GM20431 (cell line): ENCODE data around the gene MEOX2.

Source experiments
- in situ Hi-C: fragments of 300-500 bp; cut with MseI, MboI; formaldehyde crosslinking; loops from one replicate; pipeline ENCODE4 v1.15.0; 2020; ENCODE audit warnings: low sequenced_read_pairs; ENCODE audit not compliant: unreplicated experiment

Gene MEOX2

DNA sequence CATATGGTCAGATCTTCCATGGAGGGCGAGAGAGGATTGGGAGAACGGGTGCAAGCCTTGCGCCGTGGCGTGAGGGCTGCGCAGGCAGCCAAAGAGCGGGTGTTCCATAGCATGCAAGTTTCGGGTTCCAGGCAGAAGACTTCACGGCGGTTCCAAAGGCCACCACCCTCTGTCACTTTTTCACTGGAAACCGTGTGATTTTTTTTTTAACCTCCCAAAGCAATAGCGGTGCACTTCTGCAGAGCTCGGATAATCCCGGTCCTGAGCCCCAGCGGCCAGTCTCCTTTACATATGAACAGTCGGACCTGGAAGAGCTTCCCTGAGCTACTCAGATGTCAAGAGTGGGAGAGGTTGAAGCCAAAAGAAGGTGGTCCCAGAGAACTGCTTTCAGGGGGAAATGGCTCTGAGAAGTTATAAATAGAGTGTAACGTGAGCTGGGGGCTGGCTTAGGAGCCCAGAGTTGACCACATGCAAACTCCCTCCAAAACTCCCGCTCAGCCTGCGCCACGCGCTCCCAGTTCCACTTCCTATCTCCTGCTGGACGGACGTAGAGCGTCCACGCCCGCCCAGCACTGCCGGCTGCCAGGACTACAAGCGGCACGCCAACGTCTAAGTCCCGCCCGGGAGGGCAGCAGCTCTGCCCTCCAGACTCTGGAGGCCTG lies at the start of gene MEOX2:
Gene MEOX2 (minus strand): TSS at position 389 of the 662 bp plus-strand sequence. CDS start 281 bp downstream, at position 108.
- in situ Hi-C loops, result no loop called here

DNA sequence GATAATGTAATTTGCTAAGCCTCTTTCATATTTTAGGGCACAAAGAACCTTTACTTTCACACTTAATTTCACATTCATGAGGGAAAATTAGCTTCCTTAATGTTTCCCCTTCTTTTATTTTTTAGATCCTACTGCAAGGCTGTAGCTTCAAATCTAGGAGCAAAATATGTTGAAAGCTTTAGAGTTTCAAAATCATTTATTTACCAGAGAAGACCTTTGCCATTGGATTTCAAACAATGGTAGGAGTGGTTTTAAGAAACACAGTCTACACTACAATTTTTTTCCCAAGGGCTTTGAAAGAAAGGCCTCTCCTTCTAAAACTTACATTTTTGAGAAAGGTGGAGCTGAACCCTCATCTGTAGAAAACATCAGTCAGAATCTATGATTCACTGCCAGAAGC lies 43.3 kb upstream of the MEOX2 start:
- in situ Hi-C loops, result no loop called here

DNA sequence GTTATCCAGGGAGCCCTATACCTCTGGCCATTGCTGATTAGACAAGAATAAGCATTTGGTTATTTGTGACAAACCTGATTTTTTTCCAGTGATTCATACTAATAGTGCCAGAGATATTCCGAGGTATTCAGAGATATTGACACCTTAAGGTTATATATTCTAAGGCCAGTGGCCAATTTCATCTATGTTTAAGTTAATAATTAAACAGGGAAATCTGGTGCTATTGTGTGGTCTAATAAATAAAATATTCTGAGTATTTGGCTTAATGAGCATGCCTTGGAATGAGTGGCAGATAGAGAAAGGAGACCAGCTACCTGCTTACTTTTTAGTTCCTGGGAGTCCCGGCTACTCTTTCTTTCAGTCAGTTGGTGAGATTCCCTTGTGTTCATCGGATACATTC lies 38.6 kb upstream of the MEOX2 start:
- in situ Hi-C loops, result no loop called here

DNA sequence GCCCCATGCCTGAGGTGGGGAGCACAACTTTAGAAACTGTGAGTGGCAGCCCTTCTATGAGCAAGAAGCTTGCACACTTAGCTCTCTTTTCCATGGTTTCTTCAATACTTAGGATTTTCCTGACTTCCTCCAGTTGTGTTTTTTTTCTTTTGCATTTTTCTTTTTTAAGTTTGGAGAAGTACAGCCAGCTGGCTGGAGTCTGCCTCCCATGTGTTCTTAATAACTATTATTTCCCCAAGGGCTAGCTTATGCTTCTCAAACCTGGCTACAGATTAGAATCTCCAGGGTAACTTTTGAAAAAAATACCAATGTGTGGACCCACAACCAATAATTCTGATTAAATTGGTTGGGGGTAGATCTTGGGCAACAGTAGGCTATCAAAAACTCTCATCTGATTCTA lies 37.4 kb upstream of the MEOX2 start:
- in situ Hi-C loops, result loop anchor here (25.0 kb wide), 1 partner anchor 412 kb away; no protein-coding TSS in a partner anchor

DNA sequence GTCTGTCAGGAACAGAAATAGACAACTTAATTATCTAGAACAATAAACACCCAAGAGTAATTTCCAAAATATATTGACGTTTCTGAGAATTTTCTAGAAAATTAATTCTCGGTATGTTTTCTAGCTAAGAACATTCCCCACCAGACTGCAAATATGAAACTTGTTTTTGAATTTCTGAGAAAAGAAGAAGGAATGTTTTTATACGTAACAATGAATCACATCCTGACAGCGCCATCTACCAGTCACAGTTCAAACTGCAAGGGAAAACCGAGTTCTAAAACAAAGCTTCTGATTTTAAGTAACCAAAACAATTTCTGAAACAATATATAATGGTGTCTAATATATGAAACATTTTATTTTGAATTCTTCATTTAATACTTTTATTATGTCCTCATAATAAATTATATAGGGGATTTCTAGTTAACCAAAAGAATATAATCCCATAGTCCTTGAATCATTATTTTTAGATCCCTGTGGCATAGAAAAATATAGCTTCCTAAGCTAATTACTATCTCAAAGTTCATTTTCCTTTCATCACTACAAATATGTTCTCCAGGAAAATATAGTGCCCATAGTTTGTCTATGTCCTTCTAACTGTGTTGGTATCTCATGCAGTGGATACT lies 34.5 kb upstream of the MEOX2 start:
- in situ Hi-C loops, result loop anchor here (25.0 kb wide), 1 partner anchor 409 kb away; no protein-coding TSS in a partner anchor

DNA sequence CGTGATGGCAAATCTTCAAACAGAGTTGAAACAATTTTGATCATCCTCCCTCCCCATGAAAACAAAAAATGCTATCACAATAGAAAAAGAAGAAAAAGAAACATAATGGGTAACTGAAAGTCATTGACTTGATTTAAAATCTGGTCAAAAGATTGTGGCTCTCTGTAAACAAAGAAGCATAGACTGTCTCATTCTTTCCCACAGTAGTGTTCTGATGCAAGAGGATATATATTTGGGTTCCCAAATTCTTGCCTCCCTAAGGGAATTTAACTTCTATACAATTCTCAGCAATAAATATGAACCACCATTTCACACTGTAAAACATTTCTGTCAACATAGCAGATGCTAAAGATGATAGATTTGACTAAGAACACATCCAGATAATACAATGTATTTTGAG lies 32.8 kb upstream of the MEOX2 start:
- in situ Hi-C loops, result loop anchor here (25.0 kb wide), 1 partner anchor 407 kb away; no protein-coding TSS in a partner anchor

DNA sequence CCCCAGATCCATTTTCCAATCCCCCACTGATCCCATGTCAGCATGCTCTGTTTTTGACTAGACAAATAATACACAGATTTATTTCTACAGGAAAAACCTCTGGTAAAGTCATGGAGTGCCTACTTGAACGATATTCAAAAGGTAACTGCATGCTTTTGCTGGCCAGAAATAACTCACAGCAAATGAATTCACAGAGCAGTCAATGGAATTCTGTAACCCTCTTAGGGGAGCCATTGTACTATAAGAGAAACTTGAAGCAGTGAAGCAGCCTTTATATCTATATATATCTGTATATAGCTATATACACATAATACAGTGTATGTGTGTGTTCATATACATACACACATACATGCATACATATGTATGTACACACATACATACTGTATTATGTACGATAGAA lies 29.0 kb upstream of the MEOX2 start:
- in situ Hi-C loops, result loop anchor here (25.0 kb wide), 1 partner anchor 403 kb away; no protein-coding TSS in a partner anchor

DNA sequence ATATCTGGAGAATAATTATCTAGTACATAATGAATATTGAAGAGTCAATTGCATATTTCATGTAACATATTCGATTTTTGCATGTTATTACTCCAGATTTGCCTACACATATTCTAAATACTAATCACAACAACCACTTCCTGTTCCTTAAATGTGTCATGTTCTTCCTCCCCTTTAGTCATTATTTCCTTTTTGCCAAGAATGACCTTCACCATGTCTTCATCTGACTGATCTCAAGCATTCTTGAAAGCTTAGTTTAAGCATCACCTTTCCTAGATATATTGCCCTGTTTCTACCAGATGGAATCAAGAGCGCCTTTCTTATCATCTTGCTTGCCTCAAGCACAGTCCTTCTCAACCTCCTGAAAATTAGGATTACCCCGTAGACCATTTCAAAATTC lies 23.5 kb upstream of the MEOX2 start:
- in situ Hi-C loops, result loop anchor here (25.0 kb wide), 1 partner anchor 398 kb away; no protein-coding TSS in a partner anchor

DNA sequence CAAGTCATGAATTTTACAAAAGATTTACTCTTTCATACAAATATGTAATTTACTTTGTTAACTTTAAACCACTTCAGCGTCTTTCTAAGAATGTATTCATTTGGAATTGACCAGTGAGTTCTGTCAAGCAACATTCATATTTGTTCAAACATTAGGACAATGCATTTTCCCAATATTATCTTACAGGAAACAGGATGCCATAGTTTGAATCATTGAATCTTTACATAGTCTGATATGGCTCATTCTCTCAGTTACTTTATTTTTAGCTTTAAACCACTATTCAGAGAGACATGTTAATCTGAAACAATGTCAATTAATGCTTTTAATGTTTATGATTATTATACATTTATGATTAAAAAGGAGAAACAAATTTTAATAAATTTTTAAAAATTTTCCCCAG lies 21.1 kb upstream of the MEOX2 start:
- in situ Hi-C loops, result loop anchor here (25.0 kb wide), 1 partner anchor 395 kb away; no protein-coding TSS in a partner anchor

DNA sequence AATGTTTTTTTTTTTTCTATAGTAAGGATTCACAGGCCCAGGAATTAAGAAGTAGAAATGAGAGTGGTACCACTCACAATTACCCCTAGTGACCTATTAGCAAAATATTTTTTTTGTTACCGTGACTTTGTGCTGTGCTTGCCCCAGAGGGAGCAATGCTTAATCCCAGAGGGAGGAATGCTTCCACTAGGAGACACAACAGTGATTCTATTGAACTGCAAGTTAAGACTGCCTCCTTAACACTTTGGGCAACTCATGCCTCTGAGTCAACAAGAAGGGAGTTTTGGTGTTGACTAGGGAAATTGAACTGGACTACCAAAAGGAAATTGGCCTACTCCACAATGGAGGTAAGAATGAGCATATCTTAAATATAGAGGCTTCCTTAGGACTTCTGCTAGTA lies 17.2 kb upstream of the MEOX2 start:
- in situ Hi-C loops, result loop anchor here (25.0 kb wide), 1 partner anchor 391 kb away; no protein-coding TSS in a partner anchor

DNA sequence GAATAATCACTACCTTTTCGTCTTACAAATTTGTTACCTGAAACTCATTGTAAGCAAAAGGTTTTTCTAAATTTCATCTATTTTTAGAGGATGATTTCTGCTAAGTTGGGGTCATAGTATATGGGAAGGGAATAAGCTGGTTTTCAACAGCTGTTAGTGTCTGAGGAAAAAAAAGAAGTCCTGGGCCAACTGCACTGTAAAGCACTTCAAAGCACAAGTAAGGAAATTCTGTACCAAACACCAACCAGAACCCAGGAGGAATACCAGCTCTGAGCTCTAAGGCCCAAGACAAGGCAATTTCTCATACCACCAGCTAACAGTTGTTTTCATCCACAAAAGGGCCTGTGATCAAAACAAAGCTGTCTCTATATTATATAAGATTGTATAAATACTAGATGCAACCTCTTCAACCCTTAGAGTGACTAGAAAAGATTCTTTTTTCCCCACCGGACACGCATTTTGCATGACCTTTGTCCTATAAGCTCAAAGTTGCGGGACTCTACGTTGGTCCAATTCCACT lies 6.1 kb upstream of the MEOX2 start:
- in situ Hi-C loops, result no loop called here

DNA sequence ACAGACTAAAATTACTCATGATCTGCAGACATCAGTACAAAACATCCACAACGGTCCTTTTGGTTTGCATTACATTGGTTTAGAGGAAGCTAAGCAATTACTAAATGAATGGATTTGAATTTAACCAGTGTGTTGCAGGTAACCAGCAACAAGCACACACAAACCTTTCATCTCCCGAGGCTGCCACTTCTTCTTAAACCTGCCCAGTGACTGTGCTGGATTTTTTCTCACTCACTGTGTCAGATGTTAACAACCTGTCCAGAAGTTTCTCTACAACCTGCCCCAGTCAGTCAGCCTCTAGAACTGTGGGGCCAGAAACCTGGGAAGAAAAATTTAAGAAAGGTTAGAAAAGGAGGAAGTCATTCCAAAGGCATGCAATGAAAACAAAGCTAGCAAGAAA lies 2.4 kb upstream of the MEOX2 start:
- in situ Hi-C loops, result no loop called here

DNA sequence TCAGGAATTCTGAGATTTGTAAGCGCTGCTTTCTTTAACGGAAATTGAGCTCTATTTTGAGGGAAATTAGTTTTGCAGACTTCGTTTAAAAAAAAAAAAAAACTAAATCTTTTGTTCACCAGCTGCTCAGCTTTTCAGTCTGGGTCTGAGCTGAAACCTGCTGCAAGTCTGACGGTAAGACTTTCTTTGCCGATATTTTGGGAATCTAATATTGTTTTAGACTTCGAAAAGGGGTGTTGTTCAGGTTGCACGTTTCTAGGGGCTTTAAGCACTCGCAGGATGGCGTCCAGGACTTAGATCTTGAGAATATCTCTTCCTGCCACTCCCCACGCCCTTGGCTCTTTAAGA lies 1.8 kb upstream of the MEOX2 start:
- in situ Hi-C loops, result no loop called here

DNA sequence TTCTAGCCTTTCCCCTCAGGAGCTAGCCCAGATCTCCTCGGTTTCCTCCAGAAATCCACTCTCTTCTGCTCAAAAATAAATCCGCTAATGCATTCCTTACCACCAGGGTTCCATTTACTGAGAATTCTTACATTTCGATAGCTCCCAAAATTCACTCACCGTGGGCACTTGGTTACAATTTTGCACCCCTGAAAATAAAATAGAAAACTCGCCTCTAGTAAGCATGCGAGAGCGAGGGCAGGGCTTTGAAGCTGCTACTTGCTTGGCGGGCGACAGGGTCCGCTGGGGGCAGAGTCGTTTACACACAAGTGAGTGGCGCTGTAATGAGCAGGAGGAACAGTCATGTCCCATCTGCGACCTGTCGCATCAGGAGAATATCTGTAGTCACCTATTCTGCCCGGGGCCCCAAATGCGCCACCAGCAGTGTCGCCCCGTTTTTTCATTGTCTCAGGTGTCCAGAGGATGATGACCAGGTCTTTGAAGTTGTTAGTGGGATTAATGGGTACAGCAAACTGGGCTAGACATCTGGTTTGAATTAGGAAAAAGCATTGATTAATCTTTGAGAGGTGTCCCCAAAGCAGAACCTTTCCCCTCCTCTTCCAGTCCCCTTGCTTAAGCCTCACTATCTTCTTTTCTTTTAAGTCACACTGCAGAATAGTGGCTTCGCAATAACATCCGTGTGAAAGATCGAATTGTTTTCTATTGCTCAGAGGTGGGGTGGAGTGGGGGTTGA lies 1.2 kb upstream of the MEOX2 start:
- in situ Hi-C loops, result no loop called here

DNA sequence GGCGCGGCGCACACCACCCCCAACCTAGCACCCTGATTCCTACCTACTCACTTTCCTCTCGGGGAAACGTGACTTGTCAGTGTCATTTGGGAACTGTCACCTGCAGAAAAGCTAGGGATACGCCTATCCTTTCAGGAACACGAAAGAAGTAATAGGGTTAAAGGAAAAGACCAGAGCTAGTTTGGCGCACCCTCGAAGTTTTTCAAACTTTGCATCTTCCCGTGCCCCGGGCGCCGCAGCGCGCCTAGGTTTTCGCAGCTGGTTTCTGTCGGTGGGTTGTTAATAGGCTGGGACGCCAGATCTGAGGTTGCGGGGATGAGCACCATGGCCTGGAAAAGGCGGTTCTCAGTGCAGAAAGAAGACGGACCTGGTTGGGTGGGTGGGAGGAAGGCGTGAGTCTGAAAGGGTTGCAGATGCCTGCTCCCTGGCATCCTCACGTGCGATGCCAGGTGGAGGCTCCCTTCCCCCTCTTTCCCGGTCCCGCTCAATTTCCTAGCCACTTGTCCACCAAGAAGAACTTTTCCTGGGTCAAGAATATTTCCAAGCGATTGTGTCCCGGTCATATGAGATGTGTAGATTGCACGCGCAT lies 568 bp upstream of the MEOX2 start:
- in situ Hi-C loops, result no loop called here

DNA sequence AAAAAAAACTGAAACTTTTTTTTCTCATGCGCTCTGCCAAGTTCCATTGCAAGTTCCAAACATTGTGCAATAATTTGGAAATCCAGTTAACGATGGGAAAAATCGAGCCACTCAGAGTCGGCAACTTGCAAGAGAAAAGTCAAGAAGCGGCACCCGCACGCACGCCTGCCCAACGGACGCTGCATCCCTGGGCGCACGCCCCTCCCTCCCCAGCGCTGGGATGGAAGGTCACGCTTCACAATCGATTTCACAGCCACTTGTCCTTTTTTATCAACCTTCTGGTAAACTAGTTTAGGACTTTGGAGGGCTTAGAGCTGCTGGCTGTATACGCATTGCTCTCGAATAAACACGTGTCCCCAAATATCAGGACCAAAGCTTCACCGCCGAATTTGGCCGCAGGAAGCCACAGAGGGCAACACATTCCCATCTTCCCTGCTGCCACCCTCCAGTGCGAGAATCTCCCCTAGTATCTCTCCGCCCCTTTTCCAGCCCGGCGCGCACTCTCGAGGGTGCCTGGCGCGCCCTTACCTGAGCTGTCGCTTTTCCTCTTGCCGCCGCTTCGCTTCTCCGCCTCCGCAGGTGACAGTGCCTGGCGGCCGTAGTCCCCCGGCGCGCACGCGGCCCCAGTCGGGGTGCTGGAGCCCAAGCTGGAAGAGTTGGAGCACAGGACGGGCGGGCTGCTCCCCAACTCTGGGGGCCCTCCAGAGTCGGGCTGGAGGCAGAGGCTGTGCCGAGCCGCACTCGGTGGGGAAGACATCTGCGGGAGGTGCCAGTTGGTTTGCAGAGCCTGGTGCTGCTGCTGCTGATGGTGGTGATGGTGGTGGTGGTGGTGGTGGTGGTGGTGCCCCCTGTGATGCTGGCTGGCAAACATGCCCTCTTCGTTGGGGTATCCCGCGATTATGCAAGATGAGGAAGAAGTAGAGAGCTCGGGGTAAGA lies 857 bp downstream of the MEOX2 start:
- in situ Hi-C loops, result no loop called here

DNA sequence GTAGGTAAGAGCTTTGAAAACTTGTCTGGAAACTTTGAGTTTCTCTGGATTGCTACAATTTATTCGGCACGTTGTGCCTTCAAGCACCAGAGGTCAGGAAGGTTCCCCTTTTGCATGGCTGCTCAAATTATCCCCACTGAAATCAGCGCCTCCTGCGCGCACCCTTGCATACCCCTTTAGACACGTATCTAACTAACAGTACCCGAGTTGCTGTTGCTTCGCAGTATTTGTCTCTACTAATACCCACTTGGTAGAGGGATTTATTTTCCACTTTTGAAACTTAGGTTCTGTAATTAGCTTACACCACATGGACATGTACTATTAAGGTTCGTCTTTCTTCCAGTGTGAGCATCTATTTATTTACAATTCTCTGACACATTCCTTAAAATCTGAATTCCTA lies 1.6 kb downstream of the MEOX2 start:
- in situ Hi-C loops, result no loop called here

DNA sequence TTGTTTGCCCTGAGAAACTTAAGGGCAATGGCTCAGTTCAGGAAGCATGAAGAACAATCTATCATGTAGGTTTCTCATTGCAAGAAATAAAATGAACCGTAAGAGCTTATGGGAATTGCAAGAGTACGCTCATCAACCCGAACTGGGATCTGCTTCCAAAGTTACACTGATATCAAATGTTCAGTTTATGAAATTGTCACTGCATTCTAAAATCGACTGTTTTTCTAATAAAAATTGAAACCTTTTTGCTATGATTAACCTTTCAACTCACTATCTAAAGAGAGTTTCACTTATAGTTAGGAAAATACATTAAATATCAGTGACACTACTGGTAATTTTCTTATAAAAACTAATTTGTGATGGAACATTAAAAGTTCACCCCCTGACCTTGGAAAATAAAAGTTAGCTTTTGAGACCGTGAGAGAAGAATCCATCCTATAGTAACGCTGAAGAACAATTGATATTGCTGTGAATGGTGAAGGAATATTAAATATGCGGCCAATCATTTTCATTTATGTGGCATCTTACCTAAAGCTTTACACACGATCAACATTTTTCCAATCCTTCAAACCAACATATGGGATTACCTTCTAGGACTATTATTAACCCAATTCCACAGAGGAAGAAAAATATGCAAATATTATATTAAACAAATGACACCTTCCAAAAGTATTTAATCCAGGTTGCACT lies 2.2 kb downstream of the MEOX2 start:
- in situ Hi-C loops, result no loop called here

DNA sequence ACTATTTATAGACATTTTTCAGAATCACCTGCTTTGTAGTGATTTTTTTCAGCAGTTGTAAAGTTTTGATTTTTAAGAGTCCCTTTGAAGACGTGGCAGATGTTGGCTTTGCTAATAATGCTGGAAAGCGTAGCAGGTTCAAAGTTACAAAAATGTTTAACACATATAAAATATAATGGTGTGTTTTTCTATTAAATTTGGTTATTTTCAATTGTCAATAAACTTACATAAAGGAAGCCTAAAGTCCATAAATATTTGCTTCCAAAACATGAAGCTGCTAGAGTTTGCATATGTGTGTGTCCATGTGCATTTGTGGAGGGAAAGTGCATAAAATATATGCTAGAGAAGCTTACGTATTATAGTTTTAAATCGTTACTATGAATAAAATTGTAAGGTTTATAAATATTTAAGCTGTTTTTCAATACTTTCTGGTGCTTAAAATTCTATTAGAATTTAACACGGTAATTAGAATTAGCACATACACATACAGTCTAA lies 3.7 kb downstream of the MEOX2 start:
- in situ Hi-C loops, result no loop called here
